Colonic mucosa (tissue), 4 donors: ENCODE results near the gene SLC6A11. TPM values are rescaled to one million over a fixed set of nuclear protein-coding genes. Genes with fewer than 3 reads are reported as not detected.

ENCODE experiments used
- DNase-seq: peaks from one replicate; pipeline ENCODE4 v3.0.0-alpha.2; 2020
- H3K27ac ChIP-seq: fragments of 200-600 bp; one replicate; pipeline ENCODE4 v1.8.0; 2021
- H3K27me3 ChIP-seq: fragments of 200-600 bp; one replicate; pipeline ENCODE4 v1.8.0; 2021
- H3K36me3 ChIP-seq: fragments of 200-600 bp; one replicate; pipeline ENCODE4 v1.8.0; 2021
- H3K4me1 ChIP-seq: fragments of 200-600 bp; one replicate; pipeline ENCODE4 v1.8.0; 2021; ENCODE audit warnings: mild to moderate bottlenecking
- H3K4me3 ChIP-seq: fragments of 200-600 bp; one replicate; pipeline ENCODE4 v1.8.0; 2021
- H3K9ac ChIP-seq, 2 donors: one replicate each; pipeline ENCODE4 v1.7.0; 2013; ENCODE audit warnings: control low read depth in 2 of 2, low read depth in 2 of 2, low read length in 2 of 2
- H3K9me3 ChIP-seq: fragments of 200-600 bp; one replicate; pipeline ENCODE4 v1.8.0; 2021
- CTCF ChIP-seq: fragments of 200-600 bp; IDR thresholded peaks from one replicate; pipeline ENCODE4 v1.8.0; 2022; ENCODE audit warnings: antibody characterized with exemption, mild to moderate bottlenecking
- intact Hi-C: fragments of 100-400 bp; cut with DNase I; formaldehyde crosslinking; loops from one replicate; pipeline ENCODE4 v1.14.1; 2022
- total RNA-seq, 2 donors: library from RNA; stranded (reverse); fragmentation: NEBNext Ultra II Directional in 1 of 2; extraction: Animal tissue kit (Norgen Biotek cat#: 25700) in 1 of 2; gene quantifications; one replicate each; pipeline ENCODE4 v1.2.1, GENCODE V29; 2021
- donor health status: healthy.
- donor health status: DM: no; HTN: no; CAD: no.
- donor health status: DM: no; HTN: no; CAD: no.

SLC6A11 gene
- total RNA-seq, 2 donors from 2014 or later: not detected

GRCh38 chr3:10792208-10792607 lies 23.8 kb upstream of the SLC6A11 start:
- DNase-seq: no peak
- H3K27me3 ChIP-seq: no peaks in the 10 kb centered on the region
- H3K36me3 ChIP-seq: no peaks in the 10 kb centered on the region
- H3K9me3 ChIP-seq: no peaks in the 10 kb centered on the region
- H3K27ac ChIP-seq: no peak overlapping the region
- H3K4me3 ChIP-seq: no peak overlapping the region
- no peak for TF ChIP-seq CTCF
- H3K4me1 ChIP-seq: no peaks in the 10 kb centered on the region
- no peak overlapping the region for H3K9ac ChIP-seq
- intact Hi-C loops: no loop called here

- no peaks in the 10 kb centered on the region for H3K27me3 ChIP-seq
- DNase-seq: no peak
- no peak overlapping the region for H3K4me3 ChIP-seq
- no peak overlapping the region for H3K27ac ChIP-seq
- no peaks in the 10 kb centered on the region for H3K9me3 ChIP-seq
- no peak overlapping the region for H3K9ac ChIP-seq
- H3K36me3 ChIP-seq: no peaks in the 10 kb centered on the region
- H3K4me1 ChIP-seq: no peaks in the 10 kb centered on the region
- no peak for TF ChIP-seq CTCF
- intact Hi-C loops: no loop called here
Measured at GRCh38 chr3:10798600-10799367, 17.2 kb upstream of the SLC6A11 start.

GRCh38 chr3:10804183-10804648 lies 11.8 kb upstream of the SLC6A11 start:
- Histone ChIP-seq H3K27me3 (no peaks in the 10 kb centered on the region), H3K4me1 (no peaks in the 10 kb centered on the region), H3K9me3 (no peaks in the 10 kb centered on the region), H3K9ac (no peak overlapping the region), H3K36me3 (no peaks in the 10 kb centered on the region), H3K4me3 (no peak overlapping the region), H3K27ac (no peak overlapping the region)
- intact Hi-C loops: no loop called here
- DNase-seq: no peak
- TF ChIP-seq CTCF: no peak

GRCh38 chr3:10806006-10806405 lies 10.0 kb upstream of the SLC6A11 start:
- DNase-seq: no peak
- no peak for TF ChIP-seq CTCF
- Histone ChIP-seq H3K36me3 (no peaks in the 10 kb centered on the region), H3K9me3 (no peaks in the 10 kb centered on the region), H3K4me3 (no peak overlapping the region), H3K27ac (no peak overlapping the region), H3K27me3 (no peaks in the 10 kb centered on the region), H3K9ac (no peak overlapping the region), H3K4me1 (no peaks in the 10 kb centered on the region)
- intact Hi-C loops: no loop called here

DNA sequence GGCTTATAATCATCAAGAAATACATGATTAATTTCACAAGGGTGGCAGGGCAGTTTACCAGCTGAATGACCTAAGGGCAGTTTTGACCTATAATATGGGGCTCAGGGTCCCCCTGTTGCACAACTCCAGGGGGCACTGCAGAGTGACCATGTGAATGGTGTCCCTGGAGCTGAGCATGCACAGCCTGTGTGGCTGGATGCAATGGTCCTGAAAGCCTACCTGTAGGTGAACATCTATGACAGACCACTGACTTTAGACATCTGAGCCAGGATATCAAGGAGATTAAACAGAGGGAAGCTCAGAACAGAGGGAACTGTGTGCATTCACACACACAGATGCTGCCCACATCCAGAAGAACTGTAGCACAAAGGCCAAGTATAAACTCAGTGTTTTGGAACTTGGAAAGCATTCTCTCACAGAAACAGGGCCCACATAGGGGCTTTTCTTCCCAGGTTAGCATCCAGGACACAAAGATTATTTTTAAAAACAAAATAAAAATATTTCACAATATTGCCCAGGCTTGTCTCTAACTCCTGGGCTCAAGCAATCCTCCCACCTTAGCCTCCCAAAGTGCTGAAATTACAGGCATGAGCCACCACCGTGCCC lies 7.8 kb upstream of the SLC6A11 start:
- no peak for TF ChIP-seq CTCF
- H3K4me3 ChIP-seq: no peak overlapping the region
- no peak for DNase-seq
- H3K9me3 ChIP-seq: no peaks in the 10 kb centered on the region
- intact Hi-C loops: no loop called here
- no peaks in the 10 kb centered on the region for H3K36me3 ChIP-seq
- no peak overlapping the region for H3K27ac ChIP-seq
- H3K9ac ChIP-seq: no peak overlapping the region
- no peaks in the 10 kb centered on the region for H3K27me3 ChIP-seq
- H3K4me1 ChIP-seq: no peaks in the 10 kb centered on the region
